ENCODE measurements around the gene ZNF790. TPM values are rescaled to one million over a fixed set of nuclear protein-coding genes. Genes with fewer than 3 reads are reported as not detected.

Gene ZNF790
- total and polyA plus RNA-seq, 2 of the 8 experiments (the other 6 are each of a cell fraction or from before 2014, with no cell fraction given) = 1.7 to 7.2 TPM

- no peak; the same call in 1 of the 2 replicates for TF ChIP-seq CHD1 (IDR thresholded peaks at IDR 0.05; ENCODE audit: low read depth, low read length)
- TF ChIP-seq E2F6 (IDR thresholded peaks at IDR 0.05) = no peak
- peak; percentile 78 for TF ChIP-seq CHD2 (IDR thresholded peaks at IDR 0.05; ENCODE audit: low read length)
- TF ChIP-seq KDM5A (IDR thresholded peaks at IDR 0.05; ENCODE audit: low read length) = no peak
- TF ChIP-seq POLR2AphosphoS5 (IDR thresholded peaks at IDR 0.05; ENCODE audit: low read depth, low read length) = peak; percentile 87
- TF ChIP-seq ASH2L (IDR thresholded peaks at IDR 0.05; ENCODE audit: low read length) = no peak
- no peak for TF ChIP-seq KDM1A (IDR thresholded peaks at IDR 0.05; ENCODE audit: borderline replicate concordance, low read length)
- TF ChIP-seq YY1 (IDR thresholded peaks at IDR 0.05; ENCODE audit: low read depth, low read length) = no peak
- no peak for TF ChIP-seq CTBP2 (IDR thresholded peaks at IDR 0.05; ENCODE audit: borderline replicate concordance, insufficient read depth, insufficient read length, low read length)
- no peak for TF ChIP-seq MAFK (IDR thresholded peaks at IDR 0.05; ENCODE audit: low read depth, low read length)
- no peak for TF ChIP-seq FOSL1 (IDR thresholded peaks at IDR 0.05; ENCODE audit: insufficient read depth, low read depth, low read length)
- no peak; a peak in 1 of 4 replicates for TF ChIP-seq SIN3A (conservative IDR thresholded peaks at IDR 0.05 in 1 of 2, IDR thresholded peaks at IDR 0.05 in 1 of 2; ENCODE audit: low read depth in 1 of 2, low read length in 2 of 2)
- no peak for TF ChIP-seq NANOG (IDR thresholded peaks at IDR 0.05; ENCODE audit: insufficient read depth, low read depth, low read length, poor library complexity, severe bottlenecking)
Observed at GRCh38 chr19:36771261-36772231, 66.6 kb downstream of the ZNF790 start (continued).

Measured in H1 (cell line).